ENCODE measurements around the gene CDK9.
A peak's percentile ranks its signal among the peaks of the same experiment; 100 is the strongest.

DNA sequence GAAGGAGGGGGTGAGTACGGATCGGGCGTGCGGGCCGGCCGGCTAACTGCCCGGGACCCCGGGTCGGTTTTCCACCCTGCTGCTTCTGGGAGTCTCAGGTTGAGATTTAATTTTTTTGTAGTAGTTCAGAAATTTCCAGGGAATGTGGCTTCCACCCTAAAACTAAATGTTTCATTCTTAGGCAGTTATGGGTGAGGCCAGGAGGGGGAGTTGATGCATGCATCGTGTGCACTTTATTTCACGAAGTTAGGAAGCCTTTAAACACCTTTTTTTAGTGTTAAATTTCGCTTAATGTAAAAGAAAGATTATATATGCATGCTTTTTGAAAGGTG, 905 bp downstream of the CDK9 start:
- TF ChIP-seq, protein P1, sequence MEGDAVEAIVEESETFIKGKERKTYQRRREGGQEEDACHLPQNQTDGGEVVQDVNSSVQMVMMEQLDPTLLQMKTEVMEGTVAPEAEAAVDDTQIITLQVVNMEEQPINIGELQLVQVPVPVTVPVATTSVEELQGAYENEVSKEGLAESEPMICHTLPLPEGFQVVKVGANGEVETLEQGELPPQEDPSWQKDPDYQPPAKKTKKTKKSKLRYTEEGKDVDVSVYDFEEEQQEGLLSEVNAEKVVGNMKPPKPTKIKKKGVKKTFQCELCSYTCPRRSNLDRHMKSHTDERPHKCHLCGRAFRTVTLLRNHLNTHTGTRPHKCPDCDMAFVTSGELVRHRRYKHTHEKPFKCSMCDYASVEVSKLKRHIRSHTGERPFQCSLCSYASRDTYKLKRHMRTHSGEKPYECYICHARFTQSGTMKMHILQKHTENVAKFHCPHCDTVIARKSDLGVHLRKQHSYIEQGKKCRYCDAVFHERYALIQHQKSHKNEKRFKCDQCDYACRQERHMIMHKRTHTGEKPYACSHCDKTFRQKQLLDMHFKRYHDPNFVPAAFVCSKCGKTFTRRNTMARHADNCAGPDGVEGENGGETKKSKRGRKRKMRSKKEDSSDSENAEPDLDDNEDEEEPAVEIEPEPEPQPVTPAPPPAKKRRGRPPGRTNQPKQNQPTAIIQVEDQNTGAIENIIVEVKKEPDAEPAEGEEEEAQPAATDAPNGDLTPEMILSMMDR (IDR thresholded peaks at IDR 0.05), result peak; percentile 12 to 42 (median 16)
- no peak for TF ChIP-seq POLR2A (IDR thresholded peaks at IDR 0.05; ENCODE audit: low read depth)

All from esophagus muscularis mucosa (tissue), 3 donors.